ENCODE measurements around the gene RPS26.

Gene RPS26

GRCh38 chr12:56028511-56029165 lies 13.1 kb upstream of the RPS26 start:
- TF ChIP-seq TEAD4 (IDR thresholded peaks at IDR 0.05) = no peak

GRCh38 chr12:56029166-56029519 lies 12.6 kb upstream of the RPS26 start:
- no peak for TF ChIP-seq MAX (IDR thresholded peaks at IDR 0.05)
- TF ChIP-seq NFIC (IDR thresholded peaks at IDR 0.05) = no peak
- no peak for TF ChIP-seq CEBPB (IDR thresholded peaks at IDR 0.05)
- no peak for TF ChIP-seq EGR1 (IDR thresholded peaks at IDR 0.05)
- no peak for TF ChIP-seq ZBTB7A (IDR thresholded peaks at IDR 0.05; ENCODE audit: low read depth)
- TF ChIP-seq CREB1 (IDR thresholded peaks at IDR 0.05; ENCODE audit: low read depth) = no peak
- no peak for TF ChIP-seq TAF1 (IDR thresholded peaks at IDR 0.05; ENCODE audit: low read depth)
- no peak for TF ChIP-seq RAD21 (IDR thresholded peaks at IDR 0.05; ENCODE audit: low read depth)
- TF ChIP-seq TCF12 (IDR thresholded peaks at IDR 0.05; ENCODE audit: low read depth) = no peak
- no peak for TF ChIP-seq YY1 (IDR thresholded peaks at IDR 0.05; ENCODE audit: low read depth)
- TF ChIP-seq, protein P1, sequence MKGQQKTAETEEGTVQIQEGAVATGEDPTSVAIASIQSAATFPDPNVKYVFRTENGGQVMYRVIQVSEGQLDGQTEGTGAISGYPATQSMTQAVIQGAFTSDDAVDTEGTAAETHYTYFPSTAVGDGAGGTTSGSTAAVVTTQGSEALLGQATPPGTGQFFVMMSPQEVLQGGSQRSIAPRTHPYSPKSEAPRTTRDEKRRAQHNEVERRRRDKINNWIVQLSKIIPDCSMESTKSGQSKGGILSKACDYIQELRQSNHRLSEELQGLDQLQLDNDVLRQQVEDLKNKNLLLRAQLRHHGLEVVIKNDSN (IDR thresholded peaks at IDR 0.05) = no peak
- no peak for TF ChIP-seq REST (IDR thresholded peaks at IDR 0.05; ENCODE audit: low read depth)
- no peak for TF ChIP-seq FOXM1 (IDR thresholded peaks at IDR 0.05; ENCODE audit: borderline replicate concordance, low read depth)
- TF ChIP-seq TEAD4 (IDR thresholded peaks at IDR 0.05) = no peak
- TF ChIP-seq EP300 (IDR thresholded peaks at IDR 0.05; ENCODE audit: borderline replicate concordance) = no peak

GRCh38 chr12:56029666-56030293 lies 11.9 kb upstream of the RPS26 start:
- TF ChIP-seq CREB1 (IDR thresholded peaks at IDR 0.05; ENCODE audit: low read depth) (no peak), RAD21 (IDR thresholded peaks at IDR 0.05; ENCODE audit: low read depth) (peak; percentile 68), TCF12 (IDR thresholded peaks at IDR 0.05; ENCODE audit: low read depth) (no peak)

GRCh38 chr12:56031987-56032386 lies 9.7 kb upstream of the RPS26 start:
- TF ChIP-seq EP300 (IDR thresholded peaks at IDR 0.05; ENCODE audit: borderline replicate concordance) = no peak
- no peak for TF ChIP-seq TCF12 (IDR thresholded peaks at IDR 0.05; ENCODE audit: low read depth)
- TF ChIP-seq, protein P1 (IDR thresholded peaks at IDR 0.05) = no peak
- no peak for TF ChIP-seq MAX (IDR thresholded peaks at IDR 0.05)
- TF ChIP-seq REST (IDR thresholded peaks at IDR 0.05; ENCODE audit: low read depth) = no peak
- no peak for TF ChIP-seq RAD21 (IDR thresholded peaks at IDR 0.05; ENCODE audit: low read depth)
- no peak for TF ChIP-seq CREB1 (IDR thresholded peaks at IDR 0.05; ENCODE audit: low read depth)
- TF ChIP-seq TEAD4 (IDR thresholded peaks at IDR 0.05) = no peak
- TF ChIP-seq ZBTB7A (IDR thresholded peaks at IDR 0.05; ENCODE audit: low read depth) = no peak
- no peak for TF ChIP-seq TAF1 (IDR thresholded peaks at IDR 0.05; ENCODE audit: low read depth)
- TF ChIP-seq NFIC (IDR thresholded peaks at IDR 0.05) = no peak
- no peak for TF ChIP-seq YY1 (IDR thresholded peaks at IDR 0.05; ENCODE audit: low read depth)
- TF ChIP-seq FOXM1 (IDR thresholded peaks at IDR 0.05; ENCODE audit: borderline replicate concordance, low read depth) = no peak

- TF ChIP-seq REST (IDR thresholded peaks at IDR 0.05; ENCODE audit: low read depth) (no peak), RAD21 (IDR thresholded peaks at IDR 0.05; ENCODE audit: low read depth) (no peak), ZBTB7A (IDR thresholded peaks at IDR 0.05; ENCODE audit: low read depth) (no peak), YY1 (IDR thresholded peaks at IDR 0.05; ENCODE audit: low read depth) (no peak), EGR1 (IDR thresholded peaks at IDR 0.05) (no peak), TAF1 (IDR thresholded peaks at IDR 0.05; ENCODE audit: low read depth) (no peak), CEBPB (IDR thresholded peaks at IDR 0.05) (no peak), TEAD4 (IDR thresholded peaks at IDR 0.05) (no peak), TCF12 (IDR thresholded peaks at IDR 0.05; ENCODE audit: low read depth) (no peak), MAX (IDR thresholded peaks at IDR 0.05) (no peak)
- TF ChIP-seq, protein P1 (IDR thresholded peaks at IDR 0.05) = no peak
These were observed 7.0 kb upstream of the RPS26 start for GRCh38 chr12:56034586-56035332.

All from Ishikawa (cell line).